GM10248 (cell line): ENCODE results near the gene MILR1.

Experiments used
- CTCF ChIA-PET: fragments of 300-600 bp; sonication (Branson Sonifier 250); formaldehyde crosslinking; extraction: SDS; loops from one replicate; lab custom pipeline; 2021; ENCODE audit warnings: antibody characterized with exemption; lab: Yijun Ruan, JAX
- POLR2A ChIA-PET: fragments of 350-650 bp; sonication (Branson Sonifier 250); formaldehyde crosslinking; extraction: SDS; loops from one replicate; lab custom pipeline; 2020; ENCODE audit warnings: antibody characterized with exemption; lab: Yijun Ruan, JAX
- DNase-seq: peaks from one replicate; pipeline ENCODE4 v3.0.0; 2012; ENCODE audit errors: extremely low spot score
- CTCF ChIP-seq: IDR thresholded peaks from 2 replicates; pipeline ENCODE4 v1.5.1; 2012; ENCODE audit warnings: mild to moderate bottlenecking, low read depth; ENCODE audit errors: extremely low read depth, missing control alignments, control extremely low read depth

The MILR1 gene

DNA sequence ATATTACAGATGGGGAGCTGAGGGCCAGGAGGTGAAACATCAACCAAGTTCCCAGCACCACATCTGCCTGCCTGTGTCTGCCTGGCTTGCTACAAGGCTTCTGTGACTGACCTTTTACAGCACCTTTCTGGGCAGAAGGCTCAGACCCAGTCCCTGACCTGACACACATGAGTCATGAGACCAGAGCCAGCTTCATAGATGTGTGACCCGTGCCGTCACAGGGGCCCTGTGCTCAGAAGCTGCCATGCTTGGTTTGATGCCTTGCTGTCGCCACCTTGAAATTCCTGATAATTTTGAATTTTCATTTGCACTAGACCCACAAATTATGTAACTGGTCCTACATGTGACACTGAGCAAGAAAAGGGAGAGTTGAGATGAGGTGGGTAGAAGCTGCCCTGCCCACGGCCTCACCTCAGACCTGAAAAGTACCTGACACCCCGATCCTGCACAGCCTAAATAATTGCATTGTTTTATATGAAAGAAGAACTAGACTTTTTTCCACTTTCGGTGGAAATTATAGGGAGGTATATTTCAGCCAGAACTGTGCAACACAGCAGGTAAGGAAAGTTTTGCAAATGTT lies 44.9 kb upstream of the MILR1 start:
- POLR2A ChIA-PET: no interaction called here
- CTCF ChIA-PET: interaction anchor here (1.2 to 17.8 kb wide), 5 partner anchors 7 to 105 kb away, joined by 3 to 158 read pairs (median 4); no protein-coding TSS in a partner anchor
- no peak for TF ChIP-seq CTCF
- no peak for DNase-seq

DNA sequence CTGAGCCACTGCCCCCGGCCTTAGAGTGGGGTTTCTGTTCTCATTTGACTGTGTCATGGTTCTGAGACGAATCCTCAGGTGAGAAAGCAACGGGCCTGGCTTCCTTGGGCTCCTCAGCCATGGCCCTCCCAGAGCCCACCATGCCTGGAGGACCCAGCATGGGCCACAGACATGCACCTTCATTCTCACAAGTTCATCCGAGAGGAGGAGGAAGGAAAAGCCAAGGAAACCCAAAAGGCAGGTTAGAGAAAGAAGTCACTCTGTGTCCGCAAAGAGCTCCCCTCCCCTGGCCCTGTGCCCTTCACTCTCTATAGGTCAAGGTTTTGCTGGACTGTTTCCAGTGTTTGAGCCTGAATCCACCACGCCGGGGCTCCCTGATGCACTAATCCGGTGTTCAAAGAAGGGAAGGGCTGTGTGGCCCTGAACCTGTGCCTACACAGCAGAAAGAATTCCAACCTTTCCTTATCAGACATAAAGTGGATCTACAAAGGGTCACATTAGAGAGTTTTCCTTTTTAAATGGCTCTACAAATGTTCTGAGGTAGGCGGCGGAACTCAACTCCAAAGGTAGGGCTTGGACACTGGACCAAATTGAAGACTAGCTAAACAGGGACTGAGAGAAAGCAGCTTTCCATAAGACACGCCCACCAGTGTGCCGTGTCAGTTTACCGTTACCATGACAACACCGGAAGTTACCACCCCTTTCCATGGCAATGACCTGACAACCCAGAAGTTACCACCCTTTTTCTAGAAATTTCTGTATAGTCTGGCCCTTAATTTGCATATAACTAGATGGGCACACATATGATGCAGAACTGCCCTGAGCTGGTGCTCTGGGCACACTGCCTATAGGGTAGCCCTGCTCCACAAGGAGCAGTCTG lies 42.4 kb upstream of the MILR1 start:
- DNase-seq: no peak
- TF ChIP-seq CTCF: no peak
- POLR2A ChIA-PET: no interaction called here
- CTCF ChIA-PET: interaction anchor here (1.1 to 17.8 kb wide), 4 partner anchors 13 to 981 kb away, joined by 3 to 158 read pairs (median 4); no protein-coding TSS in a partner anchor

GRCh38 chr17:64410750-64411490 lies 38.0 kb upstream of the MILR1 start:
- CTCF ChIA-PET: interaction anchor here (0.9 to 17.8 kb wide), 3 partner anchors 8 to 73 kb away, joined by 3 to 158 read pairs (median 6); no protein-coding TSS in a partner anchor
- no peak for DNase-seq

DNA sequence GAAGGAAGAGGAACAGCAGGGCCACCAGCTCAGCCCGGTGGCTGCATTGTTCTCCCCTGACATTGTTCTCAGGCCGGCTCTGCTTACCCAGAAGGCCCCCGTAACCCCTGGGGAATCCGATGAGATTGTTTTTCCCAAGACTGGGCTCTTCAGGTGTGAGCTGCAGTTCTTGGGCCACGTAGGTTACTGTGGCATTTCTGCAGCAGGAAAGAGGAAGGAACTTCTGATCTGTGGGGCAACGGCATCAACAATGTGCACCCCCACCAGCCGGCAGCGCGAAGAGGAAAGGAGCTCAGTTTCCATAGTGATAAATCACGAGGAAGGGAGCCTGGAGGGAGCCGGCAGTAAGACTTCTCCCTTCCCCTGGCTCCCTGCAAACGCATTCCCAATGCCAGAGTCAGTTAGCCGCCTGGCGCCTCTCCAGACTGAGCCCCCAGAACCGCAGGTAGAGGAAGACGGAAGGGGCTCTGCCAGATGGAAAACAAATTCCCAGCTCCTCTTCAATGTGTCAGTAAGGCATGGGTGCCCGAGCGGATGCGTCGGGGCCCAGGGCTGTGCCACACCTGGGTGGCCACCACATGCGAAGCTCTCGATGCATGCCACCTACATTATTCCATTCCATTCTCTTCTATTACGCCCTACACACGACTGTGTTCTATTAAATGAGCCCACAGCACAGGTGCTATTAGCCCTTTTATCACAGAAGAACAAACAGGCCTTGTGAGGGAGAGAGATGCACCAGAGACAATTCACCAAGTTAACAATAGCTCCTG lies 36.7 kb upstream of the MILR1 start:
- TF ChIP-seq CTCF: no peak
- CTCF ChIA-PET: interaction anchor here (0.9 to 17.8 kb wide), 10 partner anchors 7 to 237 kb away, joined by 3 to 158 read pairs (median 4); no protein-coding TSS in a partner anchor
- no peak for DNase-seq
- POLR2A ChIA-PET: interaction anchor here (0.6 kb wide), 1 partner anchor 247 kb away, joined by 3 read pairs; no protein-coding TSS in a partner anchor

More at GRCh38 chr17:64410750-64411490, 38.0 kb upstream of the MILR1 start:
- POLR2A ChIA-PET: no interaction called here
- TF ChIP-seq CTCF: no peak

- POLR2A ChIA-PET: no interaction called here
- no peak for DNase-seq
- no peak for TF ChIP-seq CTCF
- CTCF ChIA-PET: interaction anchor here (0.9 to 17.8 kb wide), 10 partner anchors 6 to 236 kb away, joined by 3 to 158 read pairs (median 4); no protein-coding TSS in a partner anchor
Observed at GRCh38 chr17:64412944-64413381, 36.0 kb upstream of the MILR1 start.
